Ishikawa (cell line): ENCODE measurements around the gene SLC17A8.

ENCODE experiments used
- CEBPB ChIP-seq: IDR thresholded peaks from 2 replicates; pipeline ENCODE4 v1.6.1; 2012
- CREB1 ChIP-seq: IDR thresholded peaks from 2 replicates; pipeline ENCODE4 v1.6.1; 2012; ENCODE audit warnings: low read depth
- EGR1 ChIP-seq: IDR thresholded peaks from 2 replicates; pipeline ENCODE4 v1.6.1; 2012
- EP300 ChIP-seq: IDR thresholded peaks from 2 replicates; pipeline ENCODE4 v1.6.1; 2012; ENCODE audit warnings: borderline replicate concordance
- RAD21 ChIP-seq: IDR thresholded peaks from 2 replicates; pipeline ENCODE4 v1.6.1; 2012; ENCODE audit warnings: low read depth
- TAF1 ChIP-seq: IDR thresholded peaks from 2 replicates; pipeline ENCODE4 v1.6.1; 2012; ENCODE audit warnings: low read depth, mild to moderate bottlenecking
- TCF12 ChIP-seq: IDR thresholded peaks from 2 replicates; pipeline ENCODE4 v1.6.1; 2012; ENCODE audit warnings: low read depth
- YY1 ChIP-seq: IDR thresholded peaks from 2 replicates; pipeline ENCODE4 v1.6.1; 2012; ENCODE audit warnings: low read depth
- TF ChIP-seq, protein P1 (sequence below): IDR thresholded peaks from 2 replicates; pipeline ENCODE4 v1.6.1; 2012; ENCODE audit warnings: low read depth, mild to moderate bottlenecking
- TF ChIP-seq, protein P2 (sequence below): IDR thresholded peaks from 2 replicates; pipeline ENCODE4 v1.6.1; 2012
- TF ChIP-seq, protein P3 (sequence below): IDR thresholded peaks from 2 replicates; pipeline ENCODE4 v1.6.1; 2012

DNA sequence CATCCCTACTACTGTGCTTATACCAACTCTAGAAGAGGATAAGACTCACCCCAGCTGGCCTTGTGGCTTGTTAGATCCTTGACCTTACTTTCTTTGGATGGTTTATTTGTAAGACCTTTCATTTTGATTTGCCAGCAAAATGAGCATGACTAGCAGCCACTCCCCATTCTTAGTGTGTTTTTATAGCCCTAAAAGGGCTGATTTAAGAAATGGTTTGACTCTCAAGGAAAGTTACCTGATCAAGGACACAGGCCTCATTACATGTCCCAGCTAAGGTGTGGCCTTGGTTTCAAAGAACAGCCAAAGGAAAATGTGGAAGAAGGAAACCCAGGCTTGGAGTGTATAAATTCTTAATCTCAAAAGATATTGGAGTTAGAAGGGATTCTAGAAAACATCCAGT, 41.4 kb downstream of the SLC17A8 start:
- TF ChIP-seq, protein P1, sequence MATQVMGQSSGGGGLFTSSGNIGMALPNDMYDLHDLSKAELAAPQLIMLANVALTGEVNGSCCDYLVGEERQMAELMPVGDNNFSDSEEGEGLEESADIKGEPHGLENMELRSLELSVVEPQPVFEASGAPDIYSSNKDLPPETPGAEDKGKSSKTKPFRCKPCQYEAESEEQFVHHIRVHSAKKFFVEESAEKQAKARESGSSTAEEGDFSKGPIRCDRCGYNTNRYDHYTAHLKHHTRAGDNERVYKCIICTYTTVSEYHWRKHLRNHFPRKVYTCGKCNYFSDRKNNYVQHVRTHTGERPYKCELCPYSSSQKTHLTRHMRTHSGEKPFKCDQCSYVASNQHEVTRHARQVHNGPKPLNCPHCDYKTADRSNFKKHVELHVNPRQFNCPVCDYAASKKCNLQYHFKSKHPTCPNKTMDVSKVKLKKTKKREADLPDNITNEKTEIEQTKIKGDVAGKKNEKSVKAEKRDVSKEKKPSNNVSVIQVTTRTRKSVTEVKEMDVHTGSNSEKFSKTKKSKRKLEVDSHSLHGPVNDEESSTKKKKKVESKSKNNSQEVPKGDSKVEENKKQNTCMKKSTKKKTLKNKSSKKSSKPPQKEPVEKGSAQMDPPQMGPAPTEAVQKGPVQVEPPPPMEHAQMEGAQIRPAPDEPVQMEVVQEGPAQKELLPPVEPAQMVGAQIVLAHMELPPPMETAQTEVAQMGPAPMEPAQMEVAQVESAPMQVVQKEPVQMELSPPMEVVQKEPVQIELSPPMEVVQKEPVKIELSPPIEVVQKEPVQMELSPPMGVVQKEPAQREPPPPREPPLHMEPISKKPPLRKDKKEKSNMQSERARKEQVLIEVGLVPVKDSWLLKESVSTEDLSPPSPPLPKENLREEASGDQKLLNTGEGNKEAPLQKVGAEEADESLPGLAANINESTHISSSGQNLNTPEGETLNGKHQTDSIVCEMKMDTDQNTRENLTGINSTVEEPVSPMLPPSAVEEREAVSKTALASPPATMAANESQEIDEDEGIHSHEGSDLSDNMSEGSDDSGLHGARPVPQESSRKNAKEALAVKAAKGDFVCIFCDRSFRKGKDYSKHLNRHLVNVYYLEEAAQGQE: no peak
- TF ChIP-seq YY1 (no peak), CREB1 (no peak), EP300 (no peak), RAD21 (no peak), EGR1 (no peak), CEBPB (no peak), TAF1 (no peak), TCF12 (no peak)
- TF ChIP-seq, protein P2, sequence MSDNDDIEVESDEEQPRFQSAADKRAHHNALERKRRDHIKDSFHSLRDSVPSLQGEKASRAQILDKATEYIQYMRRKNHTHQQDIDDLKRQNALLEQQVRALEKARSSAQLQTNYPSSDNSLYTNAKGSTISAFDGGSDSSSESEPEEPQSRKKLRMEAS: no peak
- TF ChIP-seq, protein P3, sequence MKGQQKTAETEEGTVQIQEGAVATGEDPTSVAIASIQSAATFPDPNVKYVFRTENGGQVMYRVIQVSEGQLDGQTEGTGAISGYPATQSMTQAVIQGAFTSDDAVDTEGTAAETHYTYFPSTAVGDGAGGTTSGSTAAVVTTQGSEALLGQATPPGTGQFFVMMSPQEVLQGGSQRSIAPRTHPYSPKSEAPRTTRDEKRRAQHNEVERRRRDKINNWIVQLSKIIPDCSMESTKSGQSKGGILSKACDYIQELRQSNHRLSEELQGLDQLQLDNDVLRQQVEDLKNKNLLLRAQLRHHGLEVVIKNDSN: no peak
